ENCODE measurements around the gene FNBP1L. TPM values are rescaled to one million over a fixed set of nuclear protein-coding genes. Genes with fewer than 3 reads are reported as not detected.

Gene FNBP1L
- total and polyA plus RNA-seq, 2 donors (not counting 1 experiment from before 2014, with no cell fraction given): 0.86 to 5.4 TPM

DNA sequence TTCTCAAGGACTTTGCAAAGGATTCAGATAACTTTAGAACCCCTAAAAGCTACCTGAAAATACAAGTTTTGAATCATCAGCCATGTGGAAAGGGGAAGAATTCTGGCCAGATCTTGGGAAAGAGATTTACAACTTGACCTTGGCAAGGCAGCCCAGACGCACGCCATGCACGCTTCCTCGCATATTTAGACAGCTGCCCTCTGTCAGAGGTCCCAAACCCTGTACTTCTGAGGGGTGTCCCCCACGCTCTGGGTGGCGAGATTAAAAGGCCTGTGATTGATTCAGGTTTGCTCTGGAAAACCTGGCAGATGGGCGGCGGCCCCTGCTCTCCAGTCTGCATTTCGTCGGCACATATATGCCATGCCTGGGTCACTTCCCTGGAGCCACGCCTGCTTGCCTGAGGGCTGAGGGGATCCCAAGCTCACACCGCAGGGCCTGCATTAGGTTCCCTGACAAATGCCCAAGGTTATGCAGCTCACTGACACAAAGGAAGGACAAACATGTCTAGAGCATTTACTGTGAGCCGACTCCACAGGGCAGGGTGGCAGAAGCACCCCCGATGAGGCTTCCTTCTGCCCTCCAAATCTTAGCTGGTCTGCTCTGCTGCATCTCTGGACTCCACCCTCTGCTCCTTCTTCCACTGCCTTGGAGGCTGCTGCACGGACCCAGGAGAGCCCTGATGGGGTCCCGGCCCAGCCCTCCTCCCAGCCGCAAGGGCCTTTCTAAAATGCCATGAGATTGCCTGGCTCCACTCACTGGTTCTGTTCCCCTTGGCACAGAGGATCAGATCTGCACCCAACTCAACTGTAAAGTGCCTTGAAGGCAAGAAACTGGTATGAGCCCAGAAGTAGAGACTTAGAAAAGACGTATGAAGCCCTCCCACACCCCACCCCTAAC, 129.9 kb downstream of the FNBP1L start:
- intact Hi-C loops (cut with micrococcal nuclease): no loop called here
- 98% methylated on average over 17 of the region's 18 CpGs for WGBS (ENCODE audit: insufficient coverage)
- no peak for TF ChIP-seq EZH2 (IDR thresholded peaks at IDR 0.05; ENCODE audit: borderline replicate concordance, insufficient read depth, low read depth, low read length, poor library complexity, severe bottlenecking)
- ATAC-seq (ENCODE audit: low read depth): no peak
- H3K9me3 ChIP-seq (ENCODE audit: control extremely low read depth in 1 of 3, control insufficient read depth in 2 of 3, insufficient read depth in 1 of 3, low read length in 2 of 3): no peaks in the 10 kb centered on the region
- no peak for DNase-seq
- H4K20me1 ChIP-seq (ENCODE audit: control insufficient read depth, insufficient read depth, low read length, poor library complexity, severe bottlenecking): no peaks in the 10 kb centered on the region
- no peak overlapping the region for H3K27ac Mint-ChIP-seq
- H3K27me3 Mint-ChIP-seq: no peaks in the 10 kb centered on the region
- H3K79me2 ChIP-seq (ENCODE audit: control insufficient read depth, insufficient read depth, low read length): no peaks in the 10 kb centered on the region
- ChIA-PET POLR2A (no interaction called here), CTCF (interaction anchor here (0.5 to 1.0 kb wide), 2 partner anchors 244 to 266 kb away, joined by 3 read pairs; no protein-coding TSS in a partner anchor)
- H3K4me3 Mint-ChIP-seq: no peak overlapping the region
- H3K4me1 Mint-ChIP-seq: no peaks in the 10 kb centered on the region
- no peak overlapping the region for H2AFZ ChIP-seq (ENCODE audit: insufficient read depth, low read depth, low read length, poor library complexity, severe bottlenecking)
- no peak overlapping the region for H3K4me3 ChIP-seq (ENCODE audit: control extremely low read depth in 1 of 5, extremely low read depth in 1 of 5, insufficient read depth in 1 of 5, low read depth in 2 of 5, low read length in 4 of 5)
- no peak overlapping the region for H3K9ac ChIP-seq (ENCODE audit: low read length)
- no peak overlapping the region for H3K4me2 ChIP-seq (replicated peaks; ENCODE audit: low read depth, low read length, poor library complexity, severe bottlenecking)
- H3K27me3 ChIP-seq (replicated peaks in 1 of 4; ENCODE audit: control extremely low read depth in 1 of 4, control insufficient read depth in 3 of 4, insufficient read depth in 4 of 4, low read length in 3 of 4): no peaks in the 10 kb centered on the region
- no peaks in the 10 kb centered on the region for H3K9me3 Mint-ChIP-seq (ENCODE audit: insufficient read depth)
- peaks cover 0 to 53% of the 10 kb centered on the region in 2 experiments for H3K36me3 ChIP-seq (replicated peaks in 1 of 2; ENCODE audit: control extremely low read depth in 1 of 2, control insufficient read depth in 1 of 2, extremely low read depth in 1 of 2, insufficient read depth in 2 of 2, low read length in 1 of 2)
- no peaks in the 10 kb centered on the region for H3K4me1 ChIP-seq (ENCODE audit: control insufficient read depth in 2 of 2, insufficient read depth in 2 of 2, low read length in 2 of 2)
- no peak overlapping the region for H3K27ac ChIP-seq (ENCODE audit: low read length in 2 of 2)

GRCh38 chr1:93578433-93578830, 130.5 kb downstream of the FNBP1L start:
- CTCF ChIA-PET: no interaction called here

More at GRCh38 chr1:93578433-93578830, 130.5 kb downstream of the FNBP1L start:
- no peaks in the 10 kb centered on the region for H3K9me3 Mint-ChIP-seq (ENCODE audit: insufficient read depth)
- no peaks in the 10 kb centered on the region for H3K9me3 ChIP-seq (ENCODE audit: control extremely low read depth in 1 of 3, control insufficient read depth in 2 of 3, insufficient read depth in 1 of 3, low read length in 2 of 3)
- intact Hi-C loops (cut with micrococcal nuclease): no loop called here
- no peaks in the 10 kb centered on the region for H3K4me1 Mint-ChIP-seq
- no peaks in the 10 kb centered on the region for H4K20me1 ChIP-seq (ENCODE audit: control insufficient read depth, insufficient read depth, low read length, poor library complexity, severe bottlenecking)
- H3K4me2 ChIP-seq (replicated peaks; ENCODE audit: low read depth, low read length, poor library complexity, severe bottlenecking): no peak overlapping the region
- no peaks in the 10 kb centered on the region for H3K79me2 ChIP-seq (ENCODE audit: control insufficient read depth, insufficient read depth, low read length)
- no peak for ATAC-seq (ENCODE audit: low read depth)
- no peaks in the 10 kb centered on the region for H3K27me3 Mint-ChIP-seq
- H3K4me1 ChIP-seq (ENCODE audit: control insufficient read depth in 2 of 2, insufficient read depth in 2 of 2, low read length in 2 of 2): no peaks in the 10 kb centered on the region
- no peak overlapping the region for H3K27ac Mint-ChIP-seq
- no peak overlapping the region for H3K4me3 ChIP-seq (ENCODE audit: control extremely low read depth in 1 of 5, extremely low read depth in 1 of 5, insufficient read depth in 1 of 5, low read depth in 2 of 5, low read length in 4 of 5)
- no peaks in the 10 kb centered on the region for H3K27me3 ChIP-seq (replicated peaks in 1 of 4; ENCODE audit: control extremely low read depth in 1 of 4, control insufficient read depth in 3 of 4, insufficient read depth in 4 of 4, low read length in 3 of 4)
- TF ChIP-seq CTCF (IDR thresholded peaks at IDR 0.05) (no peak), EZH2 (IDR thresholded peaks at IDR 0.05; ENCODE audit: borderline replicate concordance, insufficient read depth, low read depth, low read length, poor library complexity, severe bottlenecking) (no peak)
- DNase-seq: no peak
- H3K27ac ChIP-seq (ENCODE audit: low read length in 2 of 2): no peak overlapping the region
- H3K4me3 Mint-ChIP-seq: no peak overlapping the region
- H3K9ac ChIP-seq (ENCODE audit: low read length): no peak overlapping the region
- H2AFZ ChIP-seq (ENCODE audit: insufficient read depth, low read depth, low read length, poor library complexity, severe bottlenecking): no peak overlapping the region
- H3K36me3 ChIP-seq (replicated peaks in 1 of 2; ENCODE audit: control extremely low read depth in 1 of 2, control insufficient read depth in 1 of 2, extremely low read depth in 1 of 2, insufficient read depth in 2 of 2, low read length in 1 of 2): peaks cover 0 to 57% of the 10 kb centered on the region in 2 experiments
- WGBS (ENCODE audit: insufficient coverage): 97% methylated on average over 6 of the region's 6 CpGs
- POLR2A ChIA-PET: no interaction called here
